CD4-positive, alpha-beta T cell treated with Interleukin-17A for 1 hour (primary cell): ENCODE data around the gene HDAC8.
"Not testable (repeated sequence)": the region's sequence is repeated elsewhere in the genome, so short reads cannot be mapped to it uniquely, and the experiment has no call there.

Source experiments
- DNase-seq: peaks from one replicate; pipeline ENCODE4 v3.0.0-alpha.2; 2020

Gene HDAC8

GRCh38 chrX:72368796-72369195 lies 203.8 kb downstream of the HDAC8 start:
- DNase-seq = no peak

- no peak for DNase-seq
These were observed 205.1 kb downstream of the HDAC8 start for GRCh38 chrX:72367516-72367915.

- no peak for DNase-seq
These were observed 205.8 kb downstream of the HDAC8 start for GRCh38 chrX:72366701-72367454.

- no peak for DNase-seq
These were observed 206.5 kb downstream of the HDAC8 start for GRCh38 chrX:72366178-72366577.

- no peak for DNase-seq
These were observed 207.5 kb downstream of the HDAC8 start for GRCh38 chrX:72365126-72365525.

- no peak for DNase-seq
These were observed 212.3 kb downstream of the HDAC8 start for GRCh38 chrX:72360326-72360725.

GRCh38 chrX:72358313-72358712 lies 214.3 kb downstream of the HDAC8 start:
- no peak for DNase-seq

GRCh38 chrX:72352786-72353185 lies 219.9 kb downstream of the HDAC8 start:
- DNase-seq = no peak

- DNase-seq = no peak
These were observed 220.9 kb downstream of the HDAC8 start for GRCh38 chrX:72351606-72352334.

- DNase-seq = no peak
These were observed 223.5 kb downstream of the HDAC8 start for GRCh38 chrX:72349190-72349589.

GRCh38 chrX:72348247-72348979 lies 224.2 kb downstream of the HDAC8 start:
- DNase-seq = no peak

- no peak for DNase-seq
These were observed 225.3 kb downstream of the HDAC8 start for GRCh38 chrX:72347366-72347765.

- DNase-seq = no peak
These were observed 226.2 kb downstream of the HDAC8 start for GRCh38 chrX:72346302-72346949.

GRCh38 chrX:72340626-72341025 lies 232.0 kb downstream of the HDAC8 start:
- DNase-seq = no peak

GRCh38 chrX:72340041-72340440 lies 232.6 kb downstream of the HDAC8 start:
- no peak for DNase-seq

- no peak for DNase-seq
These were observed 242.5 kb downstream of the HDAC8 start for GRCh38 chrX:72330131-72330530.

GRCh38 chrX:72326605-72327300 lies 245.9 kb downstream of the HDAC8 start:
- DNase-seq = no peak

GRCh38 chrX:72319651-72320050 lies 253.0 kb downstream of the HDAC8 start:
- not testable (repeated sequence) for DNase-seq

GRCh38 chrX:72317139-72317538 lies 255.5 kb downstream of the HDAC8 start:
- no peak for DNase-seq

GRCh38 chrX:72316408-72317110 lies 256.1 kb downstream of the HDAC8 start:
- no peak for DNase-seq

GRCh38 chrX:72314881-72315280 lies 257.8 kb downstream of the HDAC8 start:
- no peak for DNase-seq
